Tibial nerve (tissue), 3 donors: ENCODE data around the gene ASCL4.

ENCODE experiments used
- POLR2A ChIP-seq, 2 donors: fragments of 450-650 bp; IDR thresholded peaks; one replicate each; pipeline ENCODE4 v1.6.1; 2017; ENCODE audit warnings: antibody characterized with exemption in 2 of 2, mild to moderate bottlenecking in 2 of 2, moderate library complexity in 2 of 2
- TF ChIP-seq, protein P1 (sequence below), 5 experiments: fragments of 200-600 bp in 3 of 5; fragments of 450-650 bp in 2 of 5; sonication (generic) in 3 of 5; IDR thresholded peaks; one replicate each; pipeline ENCODE4 v1.5.1; 2016 to 2019; ENCODE audit warnings: antibody characterized with exemption in 5 of 5, mild to moderate bottlenecking in 3 of 5, moderate library complexity in 2 of 5

DNA sequence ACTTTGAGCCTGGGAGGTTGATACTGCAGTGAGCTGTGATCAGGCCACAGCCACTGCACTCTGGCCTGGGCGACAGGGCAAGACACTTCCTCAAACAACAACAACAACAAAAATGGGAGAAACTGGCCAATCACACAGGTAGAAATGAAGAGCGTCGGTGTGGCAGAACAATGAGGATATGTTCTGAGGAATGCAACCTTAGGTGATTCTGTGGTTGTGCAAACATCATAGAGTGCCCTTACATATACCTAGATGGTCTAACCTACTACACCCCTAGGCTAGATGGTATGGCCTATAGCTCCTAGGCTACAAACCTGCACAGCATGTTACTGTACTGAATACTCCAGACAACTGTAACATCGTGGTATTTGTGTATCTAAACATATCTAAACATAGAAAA, 9.9 kb upstream of the ASCL4 start:
- TF ChIP-seq, protein P1, sequence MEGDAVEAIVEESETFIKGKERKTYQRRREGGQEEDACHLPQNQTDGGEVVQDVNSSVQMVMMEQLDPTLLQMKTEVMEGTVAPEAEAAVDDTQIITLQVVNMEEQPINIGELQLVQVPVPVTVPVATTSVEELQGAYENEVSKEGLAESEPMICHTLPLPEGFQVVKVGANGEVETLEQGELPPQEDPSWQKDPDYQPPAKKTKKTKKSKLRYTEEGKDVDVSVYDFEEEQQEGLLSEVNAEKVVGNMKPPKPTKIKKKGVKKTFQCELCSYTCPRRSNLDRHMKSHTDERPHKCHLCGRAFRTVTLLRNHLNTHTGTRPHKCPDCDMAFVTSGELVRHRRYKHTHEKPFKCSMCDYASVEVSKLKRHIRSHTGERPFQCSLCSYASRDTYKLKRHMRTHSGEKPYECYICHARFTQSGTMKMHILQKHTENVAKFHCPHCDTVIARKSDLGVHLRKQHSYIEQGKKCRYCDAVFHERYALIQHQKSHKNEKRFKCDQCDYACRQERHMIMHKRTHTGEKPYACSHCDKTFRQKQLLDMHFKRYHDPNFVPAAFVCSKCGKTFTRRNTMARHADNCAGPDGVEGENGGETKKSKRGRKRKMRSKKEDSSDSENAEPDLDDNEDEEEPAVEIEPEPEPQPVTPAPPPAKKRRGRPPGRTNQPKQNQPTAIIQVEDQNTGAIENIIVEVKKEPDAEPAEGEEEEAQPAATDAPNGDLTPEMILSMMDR (IDR thresholded peaks at IDR 0.05): no peak
- no peak for TF ChIP-seq POLR2A (IDR thresholded peaks at IDR 0.05)
